Erythroblast (primary cell): ENCODE results near the gene CRACR2A.

ENCODE experiments used
- GATA1 ChIP-seq: IDR thresholded peaks from 2 replicates; pipeline ENCODE4 v1.6.1; 2011; ENCODE audit warnings: low read depth, mild to moderate bottlenecking, control low read depth, low read length, moderate library complexity
- POLR2A ChIP-seq: IDR thresholded peaks from 2 replicates; pipeline ENCODE4 v1.6.1; 2011; ENCODE audit warnings: mild to moderate bottlenecking, low read length

GRCh38 chr12:3705354-3705675 lies 47.6 kb downstream of the CRACR2A start:
- TF ChIP-seq GATA1 (no peak), POLR2A (no peak)
